Suppressor macrophage treated with lipopolysaccharide for 4 hours (primary cell): ENCODE measurements around the gene MORN2.

Experiments used
- DNase-seq: peaks from one replicate; pipeline ENCODE4 v3.0.0-alpha.2; 2020

The MORN2 gene

DNA sequence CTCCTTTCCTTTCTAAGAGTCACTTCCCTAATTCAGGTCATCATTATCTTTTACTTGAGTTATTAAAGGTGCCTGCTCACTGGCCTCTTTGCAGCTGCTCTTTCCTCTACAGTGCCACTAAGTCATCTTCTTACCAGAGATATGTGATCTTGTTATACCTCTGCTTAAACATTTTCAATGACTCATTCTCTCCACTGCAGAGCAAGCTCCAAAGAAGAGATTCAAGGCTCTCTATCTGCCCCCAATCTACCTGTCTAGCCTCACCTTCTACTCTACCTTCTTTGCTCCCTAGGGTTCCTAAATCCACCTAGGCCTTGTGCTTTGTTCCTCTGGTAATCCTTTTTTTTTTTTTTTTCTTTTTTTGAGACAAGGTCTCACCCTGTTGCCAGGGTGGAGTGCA is 17.0 kb downstream of the MORN2 start:
- no peak for DNase-seq

DNA sequence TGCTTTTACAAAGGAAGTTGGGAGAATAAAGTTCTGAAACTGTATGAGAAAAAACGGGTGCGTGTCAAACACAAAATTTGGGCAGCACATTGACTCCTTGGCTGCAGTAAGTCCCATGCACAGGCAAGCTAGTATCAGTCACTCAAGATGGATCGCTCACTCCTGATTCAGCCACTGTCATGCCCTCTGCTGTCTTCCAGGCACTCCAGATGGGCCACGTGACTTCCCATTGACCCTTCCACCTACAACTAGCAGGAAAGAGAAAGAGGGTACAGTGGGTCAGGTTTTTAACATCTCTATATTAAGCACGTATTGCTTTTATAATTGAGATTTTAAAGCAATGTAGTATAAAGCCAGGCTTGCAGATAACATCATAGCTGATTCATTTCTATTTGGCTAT is 22.5 kb downstream of the MORN2 start:
- no peak for DNase-seq

DNA sequence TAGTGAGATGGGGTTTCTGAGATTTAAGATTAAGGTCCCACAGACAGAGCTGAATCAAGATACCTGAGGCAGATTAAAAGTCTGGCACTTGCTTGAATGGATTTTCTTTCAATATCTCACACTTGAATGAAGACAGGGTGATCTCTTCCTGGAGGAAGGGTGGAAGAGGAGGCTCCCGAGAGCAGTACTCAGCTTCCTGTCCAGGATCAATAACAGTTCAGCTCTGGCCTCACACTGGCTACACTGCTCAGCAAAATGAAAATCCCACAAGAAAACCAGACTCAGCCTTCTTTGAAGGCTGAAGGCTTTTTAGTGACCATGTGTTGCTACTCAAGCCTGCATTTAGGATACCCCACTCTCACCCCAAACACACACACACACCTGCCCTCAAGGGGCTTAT is 24.9 kb downstream of the MORN2 start:
- no peak for DNase-seq

DNA sequence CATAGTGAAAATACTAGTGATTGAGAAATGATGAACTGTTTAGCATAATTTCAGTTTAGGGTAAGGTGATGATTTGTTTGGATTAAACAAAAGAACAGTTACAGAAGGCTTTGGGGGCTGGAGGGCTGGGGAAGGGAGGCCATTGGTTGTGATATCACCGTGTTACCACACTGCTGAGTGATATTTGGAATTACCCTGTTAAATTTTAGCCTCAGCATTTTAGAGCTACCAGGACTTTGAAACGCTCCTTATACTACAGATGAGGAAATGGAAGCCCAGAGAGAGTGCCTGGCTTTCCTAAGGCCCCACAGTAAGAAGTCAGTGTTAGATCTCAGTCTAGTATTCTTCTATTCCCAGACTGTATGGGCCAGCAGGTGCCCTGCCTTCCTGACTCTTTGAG is 29.5 kb downstream of the MORN2 start:
- peak; percentile 13 for DNase-seq

DNA sequence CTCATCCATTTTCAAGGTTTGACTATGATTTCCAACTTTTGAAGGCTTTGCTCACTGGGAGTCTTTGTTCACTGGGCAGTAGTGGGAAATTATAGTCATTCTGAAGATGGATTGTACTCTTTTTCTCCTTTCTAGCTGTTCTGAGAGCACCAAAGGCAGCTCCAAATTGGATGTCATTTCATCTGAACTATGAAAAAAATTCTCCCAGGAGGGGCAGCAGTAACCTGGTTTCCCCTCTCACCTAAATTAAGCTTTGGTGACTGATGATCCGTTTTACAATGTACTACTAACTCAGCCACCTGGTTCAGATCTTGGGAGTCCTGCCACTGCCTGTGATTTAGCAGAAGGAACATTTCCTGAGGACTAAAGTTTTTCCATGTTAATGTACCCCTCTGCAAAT is 31.5 kb downstream of the MORN2 start:
- DNase-seq, result no peak

DNA sequence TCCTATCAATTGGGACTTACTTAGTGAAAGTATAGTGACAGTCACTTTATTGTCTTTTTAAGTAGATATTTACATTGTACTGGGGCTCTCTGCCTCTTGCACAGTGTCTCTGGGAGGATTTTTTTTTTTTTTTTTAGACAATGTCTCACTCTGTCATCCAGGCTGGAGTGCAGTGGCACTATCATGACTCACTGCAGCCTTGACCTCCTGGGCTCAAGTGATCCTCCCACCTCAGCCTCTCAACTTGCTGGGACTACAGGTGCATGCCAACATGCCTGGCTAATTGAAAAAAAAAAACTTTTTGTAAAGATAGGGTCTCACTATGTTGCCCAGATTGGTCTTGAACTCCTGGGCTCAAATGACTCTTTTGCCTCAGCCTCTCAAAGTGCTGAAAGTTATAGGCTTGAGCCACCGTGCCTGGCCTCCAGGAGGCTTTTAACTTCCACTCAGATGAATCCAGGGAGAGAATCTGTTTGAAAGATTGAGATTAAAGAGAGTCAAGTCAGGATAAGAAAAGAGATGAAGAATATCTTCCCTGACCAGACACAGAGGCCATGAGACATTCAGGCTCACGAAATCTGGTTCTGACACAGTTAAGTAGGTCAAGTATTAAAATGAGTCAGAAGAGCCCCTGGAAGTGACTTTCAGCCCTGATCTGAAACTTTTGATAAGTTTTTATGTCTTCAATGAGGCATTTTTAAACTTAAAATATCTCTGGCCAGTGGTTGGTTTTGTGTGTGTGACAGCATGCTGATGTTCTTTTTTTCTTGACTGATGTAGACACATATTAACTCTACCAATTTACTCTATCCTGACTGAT is 32.2 kb downstream of the MORN2 start:
- no peak for DNase-seq

DNA sequence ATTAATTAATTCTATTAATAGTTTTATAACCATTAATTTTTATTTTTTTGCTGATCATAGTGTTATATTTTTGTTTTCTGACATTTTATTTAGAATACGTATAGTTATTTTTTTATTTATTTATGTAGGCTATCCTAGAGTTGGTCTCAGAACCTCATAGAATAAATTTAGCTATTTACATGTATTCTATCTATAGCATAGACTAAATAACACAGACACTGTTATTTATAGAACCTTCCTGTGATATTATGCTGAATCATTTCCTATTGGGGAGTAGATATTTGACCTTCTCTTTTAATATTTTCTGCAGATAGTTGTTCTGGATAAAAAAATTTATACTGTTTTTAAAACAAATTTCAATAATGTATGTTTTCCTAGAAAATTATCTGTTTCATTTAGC is 34.1 kb downstream of the MORN2 start:
- DNase-seq, result no peak

DNA sequence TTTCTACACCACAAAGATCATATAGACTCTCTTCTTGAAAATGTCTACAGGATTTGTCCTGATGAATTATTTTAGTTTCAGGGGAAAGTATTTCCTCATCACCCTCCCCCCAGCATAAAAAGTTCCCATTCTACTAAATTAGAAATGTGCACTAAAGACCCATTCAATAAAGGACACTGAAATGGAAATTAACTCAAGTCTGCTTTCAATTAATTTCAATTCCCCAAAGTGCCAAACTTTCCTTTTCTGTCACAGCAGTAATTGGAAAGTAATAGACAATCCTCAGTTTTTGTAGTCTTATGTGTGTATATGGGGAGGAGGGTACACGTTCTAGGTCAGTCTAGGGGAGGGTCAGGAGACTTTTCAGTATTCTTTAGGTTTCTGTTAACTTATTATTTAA is 35.4 kb downstream of the MORN2 start:
- no peak for DNase-seq

DNA sequence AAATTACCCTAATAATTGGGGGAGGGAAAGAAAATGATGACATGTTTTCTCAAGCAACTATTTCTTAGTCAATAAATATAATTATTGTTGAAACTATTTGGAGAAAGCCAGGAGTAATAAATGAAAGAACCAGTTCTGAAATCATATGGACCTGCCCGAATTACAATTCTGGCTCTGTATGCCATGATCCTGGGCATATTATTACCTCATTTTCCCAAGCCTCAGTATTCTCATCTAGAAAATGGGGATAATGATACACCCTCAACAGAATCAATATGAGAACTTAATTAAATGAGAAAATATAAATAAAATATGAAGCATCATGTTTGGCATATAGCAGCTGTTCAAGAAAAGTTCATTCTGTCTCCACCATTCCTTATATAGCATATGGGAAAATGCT is 36.8 kb downstream of the MORN2 start:
- no peak for DNase-seq

DNA sequence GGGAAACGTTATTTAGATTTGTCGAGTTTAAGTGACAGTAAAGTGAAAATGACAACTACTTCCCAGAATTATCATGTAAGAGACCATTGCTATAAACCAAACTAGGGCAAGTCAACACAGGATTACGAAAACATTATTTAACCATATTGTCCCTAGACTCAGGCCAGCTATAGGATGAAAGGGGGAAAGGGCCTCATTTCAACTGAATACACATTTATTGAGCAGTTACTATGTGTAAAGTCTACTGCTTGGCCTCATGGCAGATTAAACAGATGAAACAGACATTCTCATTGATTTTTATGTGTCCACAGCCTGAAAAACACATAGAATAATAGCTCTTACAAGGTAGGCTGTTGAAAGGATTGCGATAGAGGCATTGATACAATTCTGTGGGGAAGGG is 46.6 kb downstream of the MORN2 start:
- DNase-seq, result no peak

DNA sequence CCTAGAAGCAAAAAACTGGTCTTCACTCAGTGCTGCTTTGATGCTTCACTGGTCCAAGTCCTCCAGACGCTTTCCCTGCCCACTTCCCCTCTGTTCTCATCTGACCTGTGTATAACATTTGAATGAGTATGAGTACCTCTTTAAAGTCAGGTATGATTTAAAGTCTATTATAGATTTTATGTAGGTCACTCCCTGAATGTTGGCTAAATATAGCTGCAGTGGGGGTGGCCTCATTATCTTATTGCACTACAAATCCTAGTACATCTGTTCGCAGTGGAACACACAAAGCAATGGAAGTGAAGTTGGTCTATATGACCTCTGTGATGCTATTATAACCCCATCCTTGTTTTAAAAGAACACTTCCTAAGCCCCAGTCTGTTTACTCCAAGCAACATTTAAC is 47.1 kb downstream of the MORN2 start:
- no peak for DNase-seq

DNA sequence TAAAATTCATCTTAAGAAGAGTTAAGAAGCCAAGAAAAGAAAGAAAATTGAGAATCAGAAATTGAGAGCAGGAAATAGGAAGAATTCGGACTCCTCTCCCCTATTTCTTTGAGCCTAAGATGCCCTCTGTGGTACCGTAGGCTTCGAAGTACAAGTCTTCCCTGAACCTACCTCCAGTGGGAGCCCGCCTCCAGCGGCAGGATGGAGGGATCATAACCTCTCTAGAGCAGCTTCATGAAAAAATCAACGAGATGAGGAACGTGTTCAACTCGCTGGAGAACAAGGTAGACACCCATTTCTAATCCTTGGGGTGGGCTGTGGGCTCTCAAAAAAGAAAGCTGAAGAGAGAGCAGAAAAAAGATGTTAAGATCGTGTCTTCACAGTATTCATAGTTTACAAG is 50.2 kb downstream of the MORN2 start:
- no peak for DNase-seq

DNA sequence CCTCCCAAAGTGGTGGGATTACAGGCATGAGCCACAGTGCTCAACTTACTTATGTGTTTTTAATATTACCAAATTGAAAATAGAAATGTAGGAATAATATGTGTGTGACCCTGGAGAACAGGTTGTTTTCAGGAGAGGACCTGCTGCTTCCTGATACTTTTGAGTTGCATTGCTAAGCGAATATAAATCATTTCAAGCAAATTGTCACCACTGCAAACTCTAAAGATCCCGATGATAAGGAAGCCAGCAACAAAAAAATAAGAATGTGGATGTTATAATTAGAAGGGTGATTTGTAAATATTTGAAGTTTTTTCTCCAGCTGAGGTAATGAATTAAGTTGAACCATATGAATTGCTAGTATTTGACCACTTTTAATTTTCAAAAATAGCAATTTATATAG is 54.8 kb downstream of the MORN2 start:
- DNase-seq, result no peak
